ENCODE measurements around the gene RAB13. TPM values are rescaled to one million over a fixed set of nuclear protein-coding genes. Genes with fewer than 3 reads are reported as not detected.

Gene RAB13
- total and polyA plus RNA-seq, 2 of the 8 experiments (the other 6 are each of a cell fraction or from before 2014, with no cell fraction given): 70.5 to 157 TPM

- Histone ChIP-seq H2BK20ac (ENCODE audit: low read length) (no peak overlapping the region), H3K4me1 (replicated peaks in 1 of 4; ENCODE audit: control insufficient read depth in 3 of 4, insufficient read depth in 4 of 4, low read length in 3 of 4) (no peaks in the 10 kb centered on the region), H3K79me2 (ENCODE audit: control insufficient read depth in 1 of 2, insufficient read depth in 2 of 2, low read length in 2 of 2) (no peaks in the 10 kb centered on the region), H4K5ac (ENCODE audit: insufficient read length, low read depth, low read length) (no peak overlapping the region), H2BK5ac (ENCODE audit: low read depth, low read length) (no peak overlapping the region), H3K27me3 (replicated peaks in 1 of 4; ENCODE audit: control insufficient read depth in 3 of 4, extremely low read depth in 1 of 4, insufficient read depth in 3 of 4, low read length in 3 of 4) (no peaks in the 10 kb centered on the region), H2AFZ (ENCODE audit: low read length) (no peak overlapping the region), H3K79me1 (ENCODE audit: low read depth, low read length) (no peaks in the 10 kb centered on the region), H3K9me3 (ENCODE audit: insufficient read depth in 2 of 2, low read depth in 1 of 2, low read length in 1 of 2) (no peaks in the 10 kb centered on the region), H4K8ac (ENCODE audit: extremely low read depth, insufficient read depth, low read length) (no peak overlapping the region), H2BK15ac (ENCODE audit: low read length) (no peak overlapping the region), H3K56ac (replicated peaks; ENCODE audit: insufficient read length, low read depth, low read length) (no peak overlapping the region), H3K27ac (ENCODE audit: low read depth, low read length) (no peak overlapping the region), H3K23me2 (ENCODE audit: low read depth, low read length) (no peaks in the 10 kb centered on the region), H3K4me2 (ENCODE audit: insufficient read depth in 1 of 2, low read depth in 2 of 2, low read length in 2 of 2) (no peak overlapping the region), H3K18ac (ENCODE audit: extremely low read depth, low read length) (no peak overlapping the region), H2BK120ac (replicated peaks; ENCODE audit: low read depth, low read length) (no peak overlapping the region), H3K23ac (ENCODE audit: insufficient read length) (no peak overlapping the region), H3K36me3 (ENCODE audit: control insufficient read depth in 2 of 4, insufficient read depth in 4 of 4, low read length in 3 of 4) (no peaks in the 10 kb centered on the region), H3K4ac (replicated peaks; ENCODE audit: insufficient read length, low read depth, low read length) (no peak overlapping the region), H4K20me1 (replicated peaks in 1 of 2; ENCODE audit: control insufficient read depth in 1 of 2, insufficient read depth in 2 of 2, low read length in 2 of 2) (no peaks in the 10 kb centered on the region), H3K14ac (ENCODE audit: insufficient read length) (no peak overlapping the region), H2BK12ac (ENCODE audit: low read depth, low read length) (no peak overlapping the region), H3K9ac (replicated peaks in 1 of 4; ENCODE audit: extremely low read depth in 1 of 4, low read depth in 3 of 4, low read length in 3 of 4) (no peak overlapping the region), H4K91ac (replicated peaks; ENCODE audit: insufficient read length, low read length) (no peak overlapping the region), H3K4me3 (ENCODE audit: extremely low read depth in 1 of 4, insufficient read depth in 2 of 4, low read depth in 3 of 4, low read length in 4 of 4) (no peak overlapping the region), H2AK5ac (ENCODE audit: low read depth, low read length) (no peak overlapping the region)
- TF ChIP-seq CHD1 (IDR thresholded peaks at IDR 0.05; ENCODE audit: low read depth, low read length) (no peak), FOSL1 (IDR thresholded peaks at IDR 0.05; ENCODE audit: insufficient read depth, low read depth, low read length) (no peak), EGR1 (IDR thresholded peaks at IDR 0.05; ENCODE audit: borderline replicate concordance, low read depth, low read length) (no peak), TAF7 (optimal IDR thresholded peaks at IDR 0.05; ENCODE audit: borderline replicate concordance, low read depth, low read length) (no peak)
- WGBS, 2 experiments (ENCODE audit: extremely low coverage in 1 of 2, insufficient coverage in 1 of 2, insufficient read length in 1 of 2, insufficient replicate concordance in 2 of 2, low coverage in 1 of 2, low lambda C conversion rate in 2 of 2, missing lambda C conversion rate in 1 of 2): 93% methylated on average over 3 of the region's 3 CpGs; no CpG with 5 or more reads in 1 of the 2 experiments
- FAIRE-seq (no peak), DNase-seq (ENCODE audit: low read depth in 1 of 2, low spot score in 2 of 2) (no peak)
- POLR2A ChIA-PET (ENCODE audit: partially characterized antibody): interaction anchor here (2.9 to 8.2 kb wide), 2 partner anchors 14 to 15 kb away, joined by 11 to 137 read pairs; partner anchors contain the start of gene RPS27
- CTCF ChIA-PET (ENCODE audit: partially characterized antibody): no interaction called here
These were observed 20.0 kb upstream of the RAB13 start for GRCh38 chr1:154006136-154006535.

Measured in H1 (cell line).